ENCODE measurements around the gene OR1L1. TPM values are rescaled to one million over a fixed set of nuclear protein-coding genes. Genes with fewer than 3 reads are reported as not detected.

OR1L1 gene
- not detected in 3 replicates for total RNA-seq

- TF ChIP-seq, protein P1, sequence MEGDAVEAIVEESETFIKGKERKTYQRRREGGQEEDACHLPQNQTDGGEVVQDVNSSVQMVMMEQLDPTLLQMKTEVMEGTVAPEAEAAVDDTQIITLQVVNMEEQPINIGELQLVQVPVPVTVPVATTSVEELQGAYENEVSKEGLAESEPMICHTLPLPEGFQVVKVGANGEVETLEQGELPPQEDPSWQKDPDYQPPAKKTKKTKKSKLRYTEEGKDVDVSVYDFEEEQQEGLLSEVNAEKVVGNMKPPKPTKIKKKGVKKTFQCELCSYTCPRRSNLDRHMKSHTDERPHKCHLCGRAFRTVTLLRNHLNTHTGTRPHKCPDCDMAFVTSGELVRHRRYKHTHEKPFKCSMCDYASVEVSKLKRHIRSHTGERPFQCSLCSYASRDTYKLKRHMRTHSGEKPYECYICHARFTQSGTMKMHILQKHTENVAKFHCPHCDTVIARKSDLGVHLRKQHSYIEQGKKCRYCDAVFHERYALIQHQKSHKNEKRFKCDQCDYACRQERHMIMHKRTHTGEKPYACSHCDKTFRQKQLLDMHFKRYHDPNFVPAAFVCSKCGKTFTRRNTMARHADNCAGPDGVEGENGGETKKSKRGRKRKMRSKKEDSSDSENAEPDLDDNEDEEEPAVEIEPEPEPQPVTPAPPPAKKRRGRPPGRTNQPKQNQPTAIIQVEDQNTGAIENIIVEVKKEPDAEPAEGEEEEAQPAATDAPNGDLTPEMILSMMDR (IDR thresholded peaks at IDR 0.05; ENCODE audit: unreplicated experiment): no peak
- Mint-ChIP-seq H3K36me3 (no peaks in the 10 kb centered on the region), H3K4me1 (no peaks in the 10 kb centered on the region), H3K4me3 (no peak within 1 kb of the TSS), H3K9me3 (peaks cover 80% of the 10 kb centered on the region), H3K27ac (no peak within 1 kb of the TSS), H3K27me3 (ENCODE audit: low read depth) (no peaks in the 10 kb centered on the region)
- no peak for DNase-seq (ENCODE audit: low spot score in 2 of 2, unreplicated experiment in 2 of 2)
Measured at GRCh38 chr9:122661416-122661815, at the start of gene OR1L1. Gene OR1L1, plus strand, starts transcription at chr9:122661716. Its CDS starts 0 bp downstream, at chr9:122661716.

DNA sequence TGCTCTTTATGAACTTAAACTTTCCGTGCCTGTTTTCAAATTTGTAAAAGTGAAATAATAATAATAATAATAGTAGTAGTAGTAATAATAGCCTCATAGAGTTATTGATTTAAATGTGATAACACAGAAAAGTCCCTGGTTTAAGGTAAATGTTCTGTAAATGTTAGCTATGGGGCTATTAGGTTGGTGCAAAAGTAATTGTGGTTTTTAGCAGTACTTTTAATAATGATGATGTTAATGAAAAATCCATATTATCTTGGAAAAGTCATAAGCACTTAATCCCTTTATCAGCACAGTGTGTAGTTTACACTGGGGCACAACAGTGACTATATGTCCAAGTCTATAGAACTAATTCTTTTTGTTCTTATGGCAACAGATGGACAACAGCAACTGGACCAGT is 47.2 kb upstream of the OR1L1 start, which contains the start of gene OR1Q1:
Gene OR1Q1, plus strand, starts transcription at position 377 of the 400 bp plus-strand sequence. Its CDS starts 0 bp downstream, at position 377.
- no peak for DNase-seq (ENCODE audit: low spot score in 2 of 2, unreplicated experiment in 2 of 2)
- Mint-ChIP-seq H3K27ac (no peak within 1 kb of the TSS), H3K9me3 (peaks cover 63% of the 10 kb centered on the region), H3K36me3 (no peaks in the 10 kb centered on the region), H3K27me3 (ENCODE audit: low read depth) (no peaks in the 10 kb centered on the region), H3K4me1 (no peaks in the 10 kb centered on the region), H3K4me3 (no peak within 1 kb of the TSS)
- TF ChIP-seq, protein P1 (IDR thresholded peaks at IDR 0.05; ENCODE audit: unreplicated experiment): no peak

GRCh38 chr9:122619996-122620395 is 41.5 kb upstream of the OR1L1 start:
- Mint-ChIP-seq H3K27ac (no peak overlapping the region), H3K4me3 (no peak overlapping the region), H3K27me3 (ENCODE audit: low read depth) (no peaks in the 10 kb centered on the region), H3K9me3 (peaks cover 73% of the 10 kb centered on the region), H3K4me1 (no peaks in the 10 kb centered on the region), H3K36me3 (no peaks in the 10 kb centered on the region)
- TF ChIP-seq, protein P1 (IDR thresholded peaks at IDR 0.05; ENCODE audit: unreplicated experiment): no peak
- DNase-seq (ENCODE audit: low spot score in 2 of 2, unreplicated experiment in 2 of 2): no peak

DNA sequence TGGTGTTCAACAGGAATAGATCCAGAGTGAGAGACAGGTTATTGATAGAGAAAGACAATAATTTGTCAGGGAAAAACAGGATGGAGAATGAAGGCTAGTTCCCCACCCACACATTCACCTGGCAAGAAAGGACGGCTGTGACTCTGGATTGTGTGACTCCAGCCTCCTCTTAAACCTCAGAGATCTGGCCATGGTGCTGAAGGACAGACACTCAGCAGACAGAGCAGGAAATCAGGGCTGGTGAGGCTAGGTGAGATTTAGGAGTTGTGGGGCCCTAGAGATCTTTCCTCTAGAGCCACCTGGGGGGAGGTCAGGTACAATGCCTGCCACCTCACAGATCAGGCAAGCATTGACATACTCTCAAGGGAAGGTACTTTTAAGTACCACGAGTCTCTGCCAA is 19.3 kb upstream of the OR1L1 start:
- DNase-seq (ENCODE audit: low spot score in 2 of 2, unreplicated experiment in 2 of 2): no peak
- Mint-ChIP-seq H3K27me3 (ENCODE audit: low read depth) (no peaks in the 10 kb centered on the region), H3K36me3 (no peaks in the 10 kb centered on the region), H3K4me1 (no peaks in the 10 kb centered on the region), H3K9me3 (peaks cover 79% of the 10 kb centered on the region), H3K27ac (no peak overlapping the region), H3K4me3 (no peak overlapping the region)
- TF ChIP-seq, protein P1 (IDR thresholded peaks at IDR 0.05; ENCODE audit: unreplicated experiment): no peak

GRCh38 chr9:122656378-122656777 is 5.1 kb upstream of the OR1L1 start:
- no peaks in the 10 kb centered on the region for H3K36me3 Mint-ChIP-seq
- H3K27me3 Mint-ChIP-seq (ENCODE audit: low read depth): no peaks in the 10 kb centered on the region
- TF ChIP-seq, protein P1 (IDR thresholded peaks at IDR 0.05; ENCODE audit: unreplicated experiment): no peak
- H3K4me1 Mint-ChIP-seq: no peaks in the 10 kb centered on the region
- no peak for DNase-seq (ENCODE audit: low spot score in 2 of 2, unreplicated experiment in 2 of 2)
- H3K9me3 Mint-ChIP-seq: peaks cover 73% of the 10 kb centered on the region
- no peak overlapping the region for H3K27ac Mint-ChIP-seq
- no peak overlapping the region for H3K4me3 Mint-ChIP-seq

- Mint-ChIP-seq H3K9me3 (peaks cover 78% of the 10 kb centered on the region), H3K27ac (no peak within 1 kb of the TSS), H3K4me3 (no peak within 1 kb of the TSS), H3K4me1 (no peaks in the 10 kb centered on the region), H3K36me3 (no peaks in the 10 kb centered on the region), H3K27me3 (ENCODE audit: low read depth) (no peaks in the 10 kb centered on the region)
- no peak for DNase-seq (ENCODE audit: low spot score in 2 of 2, unreplicated experiment in 2 of 2)
- TF ChIP-seq, protein P1 (IDR thresholded peaks at IDR 0.05; ENCODE audit: unreplicated experiment): no peak
Measured at GRCh38 chr9:122657527-122657926, 4.0 kb upstream of the OR1L1 start, which contains the start of gene OR1B1. Gene OR1B1, minus strand, starts transcription at chr9:122657627.

All from mesothelial cell of epicardium (in vitro differentiated cells).